GM10266 (cell line): ENCODE results near the gene TRPC6.

Source experiments
- DNase-seq: peaks from one replicate; pipeline ENCODE4 v3.0.0; 2012; ENCODE audit errors: extremely low spot score
- TF ChIP-seq, protein P1 (sequence below): IDR thresholded peaks from 2 replicates; pipeline ENCODE4 v1.5.1; 2012; ENCODE audit warnings: mild to moderate bottlenecking, low read depth; ENCODE audit not compliant: control insufficient read depth, insufficient read depth; ENCODE audit errors: missing control alignments

The TRPC6 gene

DNA sequence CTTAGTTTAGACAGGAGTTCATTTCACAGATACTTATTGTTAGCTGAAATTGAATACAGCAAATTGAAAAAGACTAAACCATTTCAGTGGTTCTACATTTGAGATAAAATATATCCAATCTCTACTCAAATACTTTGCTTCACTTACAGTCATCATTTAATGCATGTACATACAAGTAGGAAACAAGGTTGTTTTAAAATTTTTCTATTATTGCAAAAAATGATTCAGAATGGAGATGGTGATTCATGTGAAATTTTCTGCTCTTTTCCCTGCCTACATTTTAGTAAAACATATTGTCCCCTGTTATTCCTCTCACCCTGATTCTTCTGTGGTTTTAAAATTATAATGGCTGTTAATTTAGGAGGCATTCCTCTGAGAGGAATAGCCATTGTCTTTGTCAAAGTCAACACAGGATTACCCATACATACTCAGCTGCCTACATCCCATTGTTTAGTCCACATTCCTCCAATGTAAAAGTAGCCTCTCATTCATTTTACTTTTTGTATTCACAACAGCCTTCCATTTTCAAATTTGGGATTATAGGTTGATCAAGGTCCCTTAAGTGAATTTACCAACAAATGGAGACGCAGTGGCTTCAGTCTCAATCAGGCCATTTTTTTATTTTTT, 60.1 kb downstream of the TRPC6 start:
- TF ChIP-seq, protein P1, sequence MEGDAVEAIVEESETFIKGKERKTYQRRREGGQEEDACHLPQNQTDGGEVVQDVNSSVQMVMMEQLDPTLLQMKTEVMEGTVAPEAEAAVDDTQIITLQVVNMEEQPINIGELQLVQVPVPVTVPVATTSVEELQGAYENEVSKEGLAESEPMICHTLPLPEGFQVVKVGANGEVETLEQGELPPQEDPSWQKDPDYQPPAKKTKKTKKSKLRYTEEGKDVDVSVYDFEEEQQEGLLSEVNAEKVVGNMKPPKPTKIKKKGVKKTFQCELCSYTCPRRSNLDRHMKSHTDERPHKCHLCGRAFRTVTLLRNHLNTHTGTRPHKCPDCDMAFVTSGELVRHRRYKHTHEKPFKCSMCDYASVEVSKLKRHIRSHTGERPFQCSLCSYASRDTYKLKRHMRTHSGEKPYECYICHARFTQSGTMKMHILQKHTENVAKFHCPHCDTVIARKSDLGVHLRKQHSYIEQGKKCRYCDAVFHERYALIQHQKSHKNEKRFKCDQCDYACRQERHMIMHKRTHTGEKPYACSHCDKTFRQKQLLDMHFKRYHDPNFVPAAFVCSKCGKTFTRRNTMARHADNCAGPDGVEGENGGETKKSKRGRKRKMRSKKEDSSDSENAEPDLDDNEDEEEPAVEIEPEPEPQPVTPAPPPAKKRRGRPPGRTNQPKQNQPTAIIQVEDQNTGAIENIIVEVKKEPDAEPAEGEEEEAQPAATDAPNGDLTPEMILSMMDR = no peak
- no peak for DNase-seq

DNA sequence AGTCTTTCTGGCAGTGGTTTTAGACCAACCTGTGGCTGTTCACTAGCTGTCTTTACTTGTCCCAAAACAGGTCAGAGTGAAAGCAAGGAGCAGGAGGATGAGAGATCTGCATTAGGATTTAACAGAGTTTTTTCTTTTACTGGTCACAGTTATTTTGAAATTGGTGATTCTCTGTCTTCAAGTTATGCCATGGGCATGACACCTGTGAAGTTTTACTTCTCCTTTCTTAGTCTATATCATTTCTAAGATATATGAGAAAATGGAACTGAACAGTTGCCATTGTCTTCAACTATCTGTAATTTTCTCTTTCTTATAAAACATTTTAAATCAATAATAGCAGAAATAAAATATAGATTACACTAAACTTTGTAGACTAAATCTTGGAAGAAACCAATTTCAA, 60.6 kb downstream of the TRPC6 start:
- no peak for DNase-seq
- TF ChIP-seq, protein P1 = no peak

DNA sequence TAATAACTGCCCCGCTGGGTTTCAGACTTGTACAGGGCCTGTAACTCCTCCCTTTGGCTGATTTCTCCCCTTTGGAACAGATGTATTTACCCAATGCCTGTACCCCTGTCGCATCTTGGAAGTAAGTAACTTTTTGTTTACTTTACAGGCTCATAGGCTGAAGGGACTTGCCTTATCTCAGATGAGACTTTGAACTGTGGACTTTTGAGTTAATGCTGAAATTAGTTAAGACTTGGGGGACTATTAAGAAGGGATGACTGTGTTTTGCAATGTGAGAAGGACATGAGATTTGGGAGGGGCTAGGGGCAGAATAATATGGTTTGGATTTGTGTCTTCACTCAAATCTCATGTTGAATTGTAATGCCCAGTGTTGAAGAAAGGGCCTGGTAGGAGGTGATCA, 62.0 kb downstream of the TRPC6 start:
- no peak for DNase-seq
- TF ChIP-seq, protein P1 = no peak

DNA sequence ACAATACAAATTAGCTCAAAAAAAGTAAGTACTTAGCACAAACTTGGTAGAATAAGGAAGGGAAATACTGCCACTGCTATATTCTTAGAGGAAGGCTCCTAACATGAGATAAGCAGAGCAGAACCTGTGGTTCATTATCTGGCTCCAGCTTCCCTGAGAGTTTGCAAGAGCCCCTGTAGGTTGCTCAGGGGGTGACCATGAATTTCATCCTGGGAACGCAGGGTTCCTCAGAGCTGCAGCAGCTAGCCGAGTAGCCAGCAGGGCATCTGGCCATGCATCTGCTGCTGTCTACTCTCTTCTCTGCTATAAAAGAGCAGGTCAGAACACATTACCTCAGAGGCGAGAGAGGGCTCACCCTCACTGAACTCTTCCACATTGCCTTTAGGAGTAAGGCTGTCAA, 67.3 kb downstream of the TRPC6 start:
- DNase-seq = no peak
- TF ChIP-seq, protein P1 = no peak

DNA sequence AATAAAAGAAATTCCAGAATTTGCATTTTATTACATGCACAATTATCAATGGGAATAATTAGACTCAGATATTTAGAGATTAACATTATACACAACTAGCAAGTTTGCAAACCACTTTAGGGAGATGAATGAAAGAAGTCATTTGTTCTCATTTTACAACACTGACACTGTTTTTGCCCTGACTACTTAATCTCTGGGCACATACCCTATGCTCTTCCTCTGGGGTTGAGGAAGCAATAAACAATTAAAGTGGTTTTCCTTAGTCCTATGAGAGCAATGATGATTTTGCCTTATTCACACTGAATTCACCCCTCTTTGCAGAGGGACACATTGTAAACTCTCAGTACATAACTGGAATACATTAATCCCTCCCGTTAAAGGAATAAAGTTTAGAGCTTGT, 72.7 kb downstream of the TRPC6 start:
- DNase-seq = no peak

DNA sequence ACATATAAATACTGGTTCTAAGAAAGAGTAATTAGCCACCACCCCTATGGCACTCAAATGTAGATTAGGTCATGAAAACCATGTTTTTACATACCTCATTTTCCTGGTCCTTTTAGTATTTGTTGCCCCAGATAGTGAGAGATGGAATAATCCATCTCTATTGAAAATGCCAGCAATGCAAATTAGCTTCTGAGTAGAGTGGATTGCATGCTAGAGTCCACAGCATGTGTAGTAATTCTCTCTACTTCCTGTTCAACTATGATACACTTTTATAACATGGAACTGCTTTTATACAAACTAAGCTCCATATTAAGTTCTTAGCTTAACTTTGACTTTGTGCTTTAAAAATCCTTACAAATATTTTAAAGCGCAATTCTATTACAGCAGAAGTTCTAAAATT, 73.2 kb downstream of the TRPC6 start:
- TF ChIP-seq, protein P1 = no peak

More for the DNA sequence above, 72.7 kb downstream of the TRPC6 start:
- TF ChIP-seq, protein P1 = no peak

DNA sequence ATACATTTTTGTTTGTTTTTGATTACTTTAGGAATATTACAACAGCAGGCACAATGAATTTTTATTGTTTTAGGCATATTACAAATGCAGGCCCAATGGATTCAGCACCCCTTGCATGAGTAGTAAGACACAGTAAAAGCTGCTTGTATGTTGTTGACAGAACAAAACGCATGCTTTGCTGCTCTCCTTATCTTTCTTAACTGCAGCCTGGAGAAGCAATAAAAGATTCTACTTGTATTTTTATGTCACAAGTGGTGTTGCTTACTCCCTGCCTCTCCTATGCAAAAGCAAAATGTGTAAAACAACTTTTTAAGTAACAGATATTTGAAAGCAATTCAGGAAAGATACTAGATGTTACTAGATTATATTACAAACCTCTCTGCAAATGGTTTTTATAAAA, 73.9 kb downstream of the TRPC6 start:
- no peak for DNase-seq
- TF ChIP-seq, protein P1 = no peak

More for the DNA sequence above, 73.2 kb downstream of the TRPC6 start:
- DNase-seq = no peak
